H1 (cell line): ENCODE results near the gene TAS2R5.

Source experiments
- CEBPB ChIP-seq: IDR thresholded peaks from 2 replicates; pipeline ENCODE4 v1.6.1; 2012; ENCODE audit warnings: low read depth, low read length
- EGR1 ChIP-seq: IDR thresholded peaks from 2 replicates; pipeline ENCODE4 v1.6.1; 2011; ENCODE audit warnings: low read depth, low read length, borderline replicate concordance
- EP300 ChIP-seq, 2 experiments: IDR thresholded peaks; 1 replicate in 1 of 2; 2 replicates in 1 of 2; pipeline ENCODE4 v1.6.1; 2011 to 2012; ENCODE audit warnings: low read depth in 2 of 2, low read length in 2 of 2, mild to moderate bottlenecking in 2 of 2, borderline replicate concordance in 1 of 2, inconsistent platforms in 1 of 2, moderate library complexity in 1 of 2
- JUND ChIP-seq: IDR thresholded peaks from 2 replicates; pipeline ENCODE4 v1.6.1; 2011; ENCODE audit warnings: mild to moderate bottlenecking, improper control_type of control experiment, low read length
- POLR2AphosphoS5 ChIP-seq: IDR thresholded peaks from 2 replicates; pipeline ENCODE4 v1.6.1; 2011; ENCODE audit warnings: low read depth, low read length
- TAF1 ChIP-seq: IDR thresholded peaks from 2 replicates; pipeline ENCODE4 v1.6.1; 2011; ENCODE audit warnings: mild to moderate bottlenecking, low read depth, low read length
- ZNF274 ChIP-seq: IDR thresholded peaks from 2 replicates; pipeline ENCODE4 v1.7.0; 2012; ENCODE audit warnings: low read length, borderline replicate concordance; ENCODE audit errors: extremely low read depth
- TF ChIP-seq, protein P1 (sequence below), 3 experiments: IDR thresholded peaks; 1 replicate in 2 of 3; 2 replicates in 1 of 3; pipeline versions ENCODE4 v1.5.1 to v1.6.1; 2011; ENCODE audit warnings: low read length in 3 of 3, mild to moderate bottlenecking in 3 of 3, inconsistent platforms in 2 of 3, low read depth in 1 of 3, moderate library complexity in 1 of 3; ENCODE audit not compliant: insufficient read depth in 1 of 3; ENCODE audit errors: control extremely low read depth in 1 of 3

DNA sequence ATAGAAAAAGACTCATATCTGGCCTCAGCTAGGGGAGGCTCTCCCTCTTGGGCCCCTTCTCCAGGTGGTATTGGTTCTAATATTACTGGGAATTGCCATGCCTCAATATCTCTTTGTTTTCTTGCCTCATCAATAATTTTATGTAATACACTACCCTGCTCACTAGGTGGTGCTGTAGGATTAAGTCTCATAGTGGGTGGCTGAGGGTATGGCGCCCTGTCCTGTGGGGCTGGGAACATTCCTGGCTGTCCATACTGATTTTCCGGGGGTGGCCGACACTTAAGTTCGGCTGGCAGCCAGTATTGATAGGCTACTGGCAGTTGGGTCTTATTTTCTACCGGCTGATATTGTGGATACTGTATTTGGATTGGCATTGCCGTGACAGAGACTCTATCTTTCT lies 35.1 kb upstream of the TAS2R5 start:
- TF ChIP-seq, protein P1, sequence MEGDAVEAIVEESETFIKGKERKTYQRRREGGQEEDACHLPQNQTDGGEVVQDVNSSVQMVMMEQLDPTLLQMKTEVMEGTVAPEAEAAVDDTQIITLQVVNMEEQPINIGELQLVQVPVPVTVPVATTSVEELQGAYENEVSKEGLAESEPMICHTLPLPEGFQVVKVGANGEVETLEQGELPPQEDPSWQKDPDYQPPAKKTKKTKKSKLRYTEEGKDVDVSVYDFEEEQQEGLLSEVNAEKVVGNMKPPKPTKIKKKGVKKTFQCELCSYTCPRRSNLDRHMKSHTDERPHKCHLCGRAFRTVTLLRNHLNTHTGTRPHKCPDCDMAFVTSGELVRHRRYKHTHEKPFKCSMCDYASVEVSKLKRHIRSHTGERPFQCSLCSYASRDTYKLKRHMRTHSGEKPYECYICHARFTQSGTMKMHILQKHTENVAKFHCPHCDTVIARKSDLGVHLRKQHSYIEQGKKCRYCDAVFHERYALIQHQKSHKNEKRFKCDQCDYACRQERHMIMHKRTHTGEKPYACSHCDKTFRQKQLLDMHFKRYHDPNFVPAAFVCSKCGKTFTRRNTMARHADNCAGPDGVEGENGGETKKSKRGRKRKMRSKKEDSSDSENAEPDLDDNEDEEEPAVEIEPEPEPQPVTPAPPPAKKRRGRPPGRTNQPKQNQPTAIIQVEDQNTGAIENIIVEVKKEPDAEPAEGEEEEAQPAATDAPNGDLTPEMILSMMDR (IDR thresholded peaks at IDR 0.05; ENCODE audit: control extremely low read depth in 1 of 3, insufficient read depth in 1 of 3, low read depth in 1 of 3, low read length in 3 of 3) = peak; percentile 42 to 87 (median 73)
- TF ChIP-seq ZNF274 = no peak
- no peak for TF ChIP-seq JUND
- TF ChIP-seq TAF1 = no peak
- TF ChIP-seq POLR2AphosphoS5 = no peak
- no peak for TF ChIP-seq EP300 (IDR thresholded peaks at IDR 0.05; ENCODE audit: borderline replicate concordance in 1 of 2, low read depth in 2 of 2, low read length in 2 of 2)
- TF ChIP-seq CEBPB = no peak
- TF ChIP-seq EGR1 = no peak
